Spleen (tissue), 11 donors: ENCODE results near the gene POLR3C. TPM values are rescaled to one million over a fixed set of nuclear protein-coding genes. Genes with fewer than 3 reads are reported as not detected.
"Not testable (repeated sequence)": the region's sequence is repeated elsewhere in the genome, so short reads cannot be mapped to it uniquely, and the experiment has no call there.

Experiments used
- DNase-seq: peaks from one replicate; pipeline ENCODE4 v3.0.0-alpha.2; 2020
- H3K27ac ChIP-seq, 8 donors: fragments of 200-600 bp; sonication (generic) in 7 of 8; 1 replicate in 4 of 8; 2 replicates in 4 of 8; pipeline versions ENCODE4 v1.5.0 to v1.8.0; 2016 to 2021; ENCODE audit warnings: inconsistent platforms in 4 of 8, mild to moderate bottlenecking in 4 of 8, moderate library complexity in 1 of 8
- H3K27me3 ChIP-seq, 7 donors: fragments of 200-600 bp; sonication (generic) in 6 of 7; replicated peaks in 1 of 7; 1 replicate in 4 of 7; 2 replicates in 3 of 7; pipeline versions ENCODE4 v1.5.0 to v1.8.0; 2016 to 2021; ENCODE audit warnings: inconsistent platforms in 3 of 7, mild to moderate bottlenecking in 1 of 7
- H3K36me3 ChIP-seq, 6 donors: fragments of 200-600 bp; sonication (generic) in 5 of 6; 1 replicate in 4 of 6; 2 replicates in 2 of 6; pipeline versions ENCODE4 v1.5.0 to v1.8.0; 2016 to 2021; ENCODE audit warnings: inconsistent platforms in 2 of 6
- H3K4me1 ChIP-seq, 6 donors: fragments of 200-600 bp; sonication (generic) in 5 of 6; 1 replicate in 3 of 6; 2 replicates in 3 of 6; pipeline versions ENCODE4 v1.5.0 to v1.8.0; 2016 to 2021; ENCODE audit warnings: inconsistent platforms in 3 of 6
- H3K4me3 ChIP-seq, 8 donors: fragments of 200-600 bp; sonication (generic) in 7 of 8; 1 replicate in 4 of 8; 2 replicates in 4 of 8; pipeline versions ENCODE4 v1.5.0 to v1.8.0; 2016 to 2021; ENCODE audit warnings: inconsistent platforms in 4 of 8, mild to moderate bottlenecking in 4 of 8, moderate library complexity in 2 of 8
- H3K9me3 ChIP-seq, 8 donors: fragments of 200-600 bp; sonication (generic) in 7 of 8; 1 replicate in 4 of 8; 2 replicates in 4 of 8; pipeline versions ENCODE4 v1.5.0 to v1.8.0; 2016 to 2021; ENCODE audit warnings: inconsistent platforms in 4 of 8
- CTCF ChIP-seq, 11 experiments: fragments of 200-600 bp in 7 of 11; fragments of 450-650 bp in 4 of 11; sonication (generic) in 4 of 11; IDR thresholded peaks in 8 of 11; conservative IDR thresholded peaks in 3 of 11; 1 replicate in 7 of 11; 2 replicates in 4 of 11; pipeline versions ENCODE4 v1.4.0 to v1.8.0; 2016 to 2021; ENCODE audit warnings: antibody characterized with exemption in 11 of 11, inconsistent platforms in 4 of 11, mild to moderate bottlenecking in 1 of 11
- POLR2A ChIP-seq, 3 donors: fragments of 450-650 bp; IDR thresholded peaks; one replicate each; pipeline ENCODE4 v1.5.1; 2017; ENCODE audit warnings: antibody characterized with exemption in 3 of 3, mild to moderate bottlenecking in 1 of 3
- POLR2AphosphoS5 ChIP-seq, 3 donors: sonication (generic); formaldehyde crosslinking; IDR thresholded peaks; one replicate each; pipeline ENCODE4 v1.5.1; 2017; ENCODE audit warnings: antibody characterized with exemption in 3 of 3
- WGBS, 5 donors: extraction: QIAGEN DNeasy Blood & Tissue Kit in 3 of 5; methylation state at CpG; one replicate each; pipeline versions ENCODE4 v1.1.5 to v1.1.7; 2013 to 2018; 5-methylcytosine and 5-hydroxymethylcytosine counted together
- intact Hi-C: fragments of 100-400 bp; cut with DNase I; formaldehyde crosslinking; loops from one replicate; pipeline ENCODE4 v1.15.0; 2023; ENCODE audit warnings: low total_unique reads
- polyA plus RNA-seq, 3 donors: library from polyadenylated mRNA; stranded (reverse); fragments of 200-250 nt; gene quantifications; one replicate each; pipeline ENCODE4 v1.2.1, GENCODE V29; 2013
- total RNA-seq, 7 donors: library from RNA; depleted of rRNA in 3 of 7; stranded (reverse); fragments of >200 nt in 3 of 7; fragmentation: NEBNext Ultra II Directional in 4 of 7; extraction: Animal tissue kit (Norgen Biotek cat#: 25700) in 4 of 7; gene quantifications; one replicate each; pipeline versions ENCODE4 v1.1.0 to v1.2.1, GENCODE V29; 2016 to 2021
- donor health status: healthy with polysubstance abuse.
- donor health status: DM: no; HTN: no; CAD: no; lungs with moderate emphysema.
- donor health status: DM: no; HTN: no; CAD: no.
- donor health status: Bipolar disorder and iron deficiency.
- donor health status: healthy.
- donor health status: DM: no; HTN: no; CAD: no.
- donor health status: DM: yes; HTN: yes; CAD: no.

POLR3C gene
- total and polyA plus RNA-seq, 10 donors: 15.7 to 37.0 (median 29.8) TPM

GRCh38 chr1:145806408-145806807 lies 17.6 kb upstream of the POLR3C start:
- Histone ChIP-seq H3K36me3 (peaks cover 0 to 10% (median 0%) of the 10 kb centered on the region in 6 donors), H3K27ac (no peak overlapping the region), H3K27me3 (no peaks in the 10 kb centered on the region), H3K4me3 (no peak overlapping the region), H3K4me1 (peaks cover 0 to 45% (median 11%) of the 10 kb centered on the region in 6 donors), H3K9me3 (no peaks in the 10 kb centered on the region)
- intact Hi-C loops: no loop called here
- TF ChIP-seq CTCF (IDR thresholded peaks at IDR 0.05 in 8 of 11, conservative IDR thresholded peaks at IDR 0.05 in 3 of 11) (no peak), POLR2A (IDR thresholded peaks at IDR 0.05) (no peak), POLR2AphosphoS5 (IDR thresholded peaks at IDR 0.05) (no peak)
- WGBS, 5 donors: 94 to 99% (median 97%) methylated on average over 4 of the region's 4 CpGs
- no peak for DNase-seq

GRCh38 chr1:145806844-145807243 lies 17.2 kb upstream of the POLR3C start:
- no peak overlapping the region for H3K4me3 ChIP-seq
- intact Hi-C loops: no loop called here
- peaks cover 0 to 45% (median 11%) of the 10 kb centered on the region in 6 donors for H3K4me1 ChIP-seq
- TF ChIP-seq POLR2AphosphoS5 (IDR thresholded peaks at IDR 0.05) (no peak), CTCF (IDR thresholded peaks at IDR 0.05 in 8 of 11, conservative IDR thresholded peaks at IDR 0.05 in 3 of 11) (no peak), POLR2A (IDR thresholded peaks at IDR 0.05) (no peak)
- no peaks in the 10 kb centered on the region for H3K9me3 ChIP-seq
- DNase-seq: no peak
- peaks cover 0 to 10% (median 0%) of the 10 kb centered on the region in 6 donors for H3K36me3 ChIP-seq
- 94 to 97% (median 96%) methylated on average over 7 of the region's 7 CpGs for WGBS, 5 donors
- no peaks in the 10 kb centered on the region for H3K27me3 ChIP-seq
- no peak overlapping the region for H3K27ac ChIP-seq

GRCh38 chr1:145812977-145813810 lies 10.8 kb upstream of the POLR3C start:
- H3K4me3 ChIP-seq, DNase-seq, H3K27ac ChIP-seq, intact Hi-C loops, H3K36me3 ChIP-seq, H3K9me3 ChIP-seq, H3K27me3 ChIP-seq: not testable (repeated sequence)
- WGBS, 5 donors: 62 to 81% (median 74%) methylated on average over 4 to 6 of the region's 6 CpGs
- H3K4me1 ChIP-seq: peaks cover 0 to 19% (median 0%) of the 10 kb centered on the region in 6 donors

GRCh38 chr1:145818095-145818494 lies 5.9 kb upstream of the POLR3C start:
- H3K9me3 ChIP-seq, intact Hi-C loops, DNase-seq, H3K27me3 ChIP-seq, H3K36me3 ChIP-seq, H3K27ac ChIP-seq, H3K4me3 ChIP-seq: not testable (repeated sequence)
- peaks cover 0 to 25% (median 0%) of the 10 kb centered on the region in 6 donors for H3K4me1 ChIP-seq
- 31 to 74% (median 47%) methylated on average over 2 to 4 of the region's 6 CpGs for WGBS, 5 donors

GRCh38 chr1:145822779-145823331 lies 1.1 kb upstream of the POLR3C start:
- intact Hi-C loops, H3K27me3 ChIP-seq, DNase-seq, H3K9me3 ChIP-seq: not testable (repeated sequence)
- H3K4me3 ChIP-seq: peak overlapping the region in 2 of 8 donors; percentile 76 to 95
- 0 to 28% (median 0%) methylated on average over 2 to 4 of the region's 16 CpGs; no CpG with 5 or more reads in 2 of the 5 donors for WGBS, 5 donors
- peak overlapping the region in 2 of 8 donors; percentile 34 to 94 for H3K27ac ChIP-seq
- H3K36me3 ChIP-seq: peaks cover 0 to 23% (median 18%) of the 10 kb centered on the region in 6 donors
- H3K4me1 ChIP-seq: peaks cover 10 to 50% (median 21%) of the 10 kb centered on the region in 6 donors
